Measurements from ENCODE around the gene CDK2AP2.
A peak's percentile ranks its signal among the peaks of the same experiment; 100 is the strongest.
"Not testable (repeated sequence)": the region's sequence is repeated elsewhere in the genome, so short reads cannot be mapped to it uniquely, and the experiment has no call there.

The CDK2AP2 gene, protein sequence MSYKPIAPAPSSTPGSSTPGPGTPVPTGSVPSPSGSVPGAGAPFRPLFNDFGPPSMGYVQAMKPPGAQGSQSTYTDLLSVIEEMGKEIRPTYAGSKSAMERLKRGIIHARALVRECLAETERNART

DNA sequence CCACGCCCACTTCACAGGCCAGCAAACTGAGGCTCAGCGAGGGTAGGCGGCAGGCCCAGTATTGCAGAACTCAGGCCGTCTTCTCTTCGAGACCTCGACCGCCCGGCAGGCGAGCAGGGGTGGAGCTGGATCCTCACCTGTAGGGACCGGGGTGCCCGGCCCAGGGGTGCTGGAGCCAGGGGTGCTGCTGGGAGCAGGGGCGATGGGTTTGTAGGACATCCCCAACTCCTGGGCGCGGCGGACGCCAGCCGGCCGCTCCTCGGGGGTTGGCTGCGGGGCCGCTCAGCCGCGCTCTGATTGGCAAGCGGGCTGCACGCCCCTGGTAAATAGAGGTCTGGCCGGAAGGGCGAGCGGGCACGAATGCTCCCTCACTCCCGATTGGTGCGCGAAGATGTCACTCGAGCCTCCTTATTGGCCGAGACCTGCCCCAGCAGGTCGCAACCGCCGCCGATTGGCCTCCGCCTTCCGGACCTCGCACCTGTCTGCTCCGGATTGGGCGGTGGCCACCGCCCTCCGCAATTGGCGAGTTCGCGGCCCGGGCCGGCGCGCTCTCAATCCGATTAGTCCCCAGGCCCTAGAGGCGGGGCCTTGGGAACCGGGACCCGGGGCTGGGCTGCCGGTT is at the start of gene CDK2AP2:
TSS of gene CDK2AP2 (minus strand) at position 299 of the 622 bp plus-strand sequence. CDS start at position 219, 80 bp downstream.
- DNase-seq, result peak; percentile 99

DNA sequence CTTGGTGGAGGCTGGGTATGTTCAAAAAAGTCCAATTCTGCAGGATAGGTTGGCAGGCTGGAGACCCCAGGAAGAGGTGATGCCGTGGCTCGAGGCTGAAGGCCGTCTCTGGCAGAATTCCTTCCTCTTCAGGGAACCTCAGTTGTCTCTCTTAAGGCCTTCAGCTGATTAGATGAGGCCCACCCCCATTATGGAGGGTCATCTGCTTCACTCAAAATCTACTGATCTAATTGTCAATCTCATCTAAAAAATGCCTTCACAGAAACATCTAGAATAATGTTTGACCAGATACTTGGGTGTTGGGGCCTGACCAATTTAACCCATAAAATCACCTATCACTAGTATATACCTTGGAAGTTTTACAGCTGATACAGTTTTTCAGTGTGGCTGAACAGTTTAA is 48.3 kb upstream of the CDK2AP2 start:
- DNase-seq, result no peak

DNA sequence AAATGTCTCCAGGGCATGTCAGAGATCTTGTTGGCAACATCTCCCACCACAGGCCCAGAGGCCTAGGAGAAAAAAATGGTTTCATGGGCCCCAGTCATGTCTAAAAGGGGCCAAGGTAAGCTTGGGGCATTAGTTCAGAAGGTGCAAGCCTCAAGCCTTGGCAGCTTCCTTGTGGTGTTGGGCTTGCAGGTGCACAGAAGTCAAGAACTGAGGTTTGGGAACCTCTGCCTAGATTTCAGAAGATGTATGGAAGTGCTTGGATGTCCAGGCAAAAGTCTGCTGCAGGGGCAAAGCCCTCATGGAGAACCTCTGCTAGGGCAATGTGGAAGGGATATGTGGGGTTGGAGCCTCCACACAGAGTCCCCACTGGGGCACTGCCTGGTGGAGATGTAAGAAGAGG is 43.7 kb upstream of the CDK2AP2 start:
- DNase-seq, result not testable (repeated sequence)

DNA sequence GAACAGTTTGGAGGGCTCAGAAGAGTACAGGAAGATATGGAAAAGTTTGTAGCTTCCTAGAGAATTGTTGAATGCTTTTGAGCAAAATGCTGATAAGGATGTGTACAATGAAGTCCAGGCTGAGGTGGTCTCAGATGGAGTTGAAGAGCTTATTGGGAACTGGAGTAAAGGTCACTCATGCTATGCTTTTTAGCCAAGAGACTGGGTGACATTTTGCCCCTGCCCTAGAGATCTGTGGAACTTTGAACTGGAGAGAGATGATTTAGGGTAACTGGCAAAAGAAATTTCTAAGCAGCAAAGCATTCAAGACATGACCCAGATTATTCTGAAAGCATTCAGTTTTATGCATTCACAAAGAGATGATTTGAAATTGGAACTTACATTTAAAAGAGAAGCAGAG is 43.2 kb upstream of the CDK2AP2 start:
- DNase-seq, result no peak

DNA sequence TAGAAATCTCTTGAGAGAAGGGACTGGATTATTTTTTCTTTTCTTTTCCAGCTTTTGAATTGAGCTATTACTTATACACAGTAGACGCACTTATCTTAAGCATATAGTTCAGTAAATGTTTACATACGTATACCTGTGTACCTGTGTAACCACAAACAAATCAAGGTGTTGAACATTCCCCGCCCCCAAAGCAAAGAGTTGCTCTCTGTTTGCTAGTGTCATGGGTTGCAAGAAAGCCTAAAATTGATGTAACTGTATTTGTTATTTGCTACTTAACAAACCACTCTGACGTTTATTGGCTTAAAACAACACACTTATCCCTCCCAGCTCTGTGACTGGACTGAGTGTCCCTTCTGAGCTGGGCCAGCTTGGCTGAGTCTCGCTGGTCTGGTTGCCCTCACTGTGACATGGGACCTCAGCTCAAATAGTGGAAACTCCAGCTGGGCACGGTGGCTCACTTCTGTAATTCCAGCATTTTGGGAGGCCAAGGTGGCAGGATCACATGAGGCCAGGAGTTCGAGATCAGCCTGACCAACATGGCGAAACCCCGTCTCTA is 40.7 kb upstream of the CDK2AP2 start:
- DNase-seq, result no peak

DNA sequence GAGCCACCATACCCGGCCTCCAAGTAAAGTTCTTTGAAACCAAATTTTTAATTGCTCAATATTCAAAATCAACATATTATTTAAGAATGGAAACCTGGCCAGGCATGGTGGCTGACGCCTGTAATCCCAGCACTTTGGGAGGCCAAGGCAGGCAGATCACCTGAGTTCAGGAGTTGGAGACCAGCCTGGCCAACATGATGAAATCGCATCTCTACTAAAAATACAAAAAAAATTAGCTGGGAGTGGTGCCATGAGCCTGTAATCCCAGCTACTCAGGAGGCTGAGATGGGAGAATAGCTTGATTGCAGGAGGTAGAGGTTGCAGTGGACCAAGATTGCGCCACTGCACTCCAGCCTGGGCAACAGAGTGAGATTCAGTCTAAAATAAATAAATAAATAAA is 40.1 kb upstream of the CDK2AP2 start:
- DNase-seq, result not testable (repeated sequence)

DNA sequence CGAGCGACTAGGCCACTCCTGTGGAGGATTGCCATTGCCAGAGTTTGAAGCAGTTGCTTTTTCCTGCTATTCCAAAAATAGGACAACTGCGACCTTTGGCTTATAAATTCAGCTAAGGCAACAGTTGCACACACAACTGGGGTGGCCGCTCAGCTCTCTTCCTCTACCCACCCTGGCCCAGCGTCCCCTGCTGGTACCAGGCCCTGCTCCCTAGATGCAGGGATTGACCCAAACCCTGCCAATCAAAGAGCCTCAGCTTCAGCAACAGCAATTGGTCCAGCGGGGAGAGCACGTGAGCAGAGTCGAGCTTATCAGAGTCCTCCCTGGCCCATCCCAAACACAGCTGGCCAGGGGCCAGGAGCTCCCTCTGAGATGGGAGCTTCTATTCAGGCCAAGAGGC is 37.3 kb upstream of the CDK2AP2 start:
- DNase-seq, result no peak

DNA sequence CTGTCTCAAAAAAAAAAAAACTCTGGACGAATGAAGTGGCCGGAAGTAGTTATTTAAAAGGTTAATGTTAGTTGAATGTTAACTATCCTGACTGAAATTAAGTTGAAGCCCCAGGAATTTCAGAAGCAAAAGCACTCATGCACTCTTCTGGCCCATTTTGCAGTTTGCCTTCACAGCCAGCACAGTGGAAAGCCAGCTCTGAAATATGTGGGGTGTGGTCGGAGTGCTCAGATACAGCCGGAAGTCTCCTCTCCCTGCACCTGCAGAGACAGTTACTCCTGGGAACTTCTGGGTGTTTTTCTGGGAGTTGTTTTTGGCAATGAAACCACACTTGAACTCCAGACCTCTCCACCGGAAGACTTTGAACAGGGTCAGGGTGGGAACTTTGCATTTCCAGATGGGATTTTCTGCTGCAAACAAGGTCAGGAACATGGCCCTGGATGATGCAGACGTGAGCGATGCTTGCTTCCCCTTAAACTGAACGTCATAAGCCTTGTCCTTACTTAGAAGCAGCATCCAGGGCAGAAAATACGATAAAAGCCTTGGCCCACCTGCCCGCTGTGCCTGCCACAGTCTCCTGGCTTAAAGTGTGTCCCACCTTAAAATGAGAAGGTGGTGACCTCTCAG is 36.8 kb upstream of the CDK2AP2 start:
- no peak for DNase-seq

DNA sequence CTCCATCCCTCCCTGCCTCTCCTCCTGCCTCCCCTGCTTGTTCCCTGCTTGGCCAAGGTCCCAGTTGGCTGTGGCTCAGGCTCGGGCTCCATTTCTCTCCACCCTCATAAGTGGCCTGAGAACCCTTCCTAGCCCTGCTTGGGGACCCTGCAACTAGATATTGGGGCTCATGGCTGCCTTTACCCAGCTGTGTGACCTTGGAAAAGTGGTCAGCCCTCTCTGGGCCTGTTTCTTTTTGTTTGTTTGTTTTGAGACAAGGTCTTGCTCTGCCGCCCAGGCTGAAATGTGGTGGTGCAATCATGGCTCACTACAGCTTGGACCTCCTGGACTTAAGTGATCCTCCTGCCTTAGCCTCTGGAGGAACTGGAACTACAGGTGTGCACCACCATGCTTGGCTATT is 35.6 kb upstream of the CDK2AP2 start:
- DNase-seq, result no peak

DNA sequence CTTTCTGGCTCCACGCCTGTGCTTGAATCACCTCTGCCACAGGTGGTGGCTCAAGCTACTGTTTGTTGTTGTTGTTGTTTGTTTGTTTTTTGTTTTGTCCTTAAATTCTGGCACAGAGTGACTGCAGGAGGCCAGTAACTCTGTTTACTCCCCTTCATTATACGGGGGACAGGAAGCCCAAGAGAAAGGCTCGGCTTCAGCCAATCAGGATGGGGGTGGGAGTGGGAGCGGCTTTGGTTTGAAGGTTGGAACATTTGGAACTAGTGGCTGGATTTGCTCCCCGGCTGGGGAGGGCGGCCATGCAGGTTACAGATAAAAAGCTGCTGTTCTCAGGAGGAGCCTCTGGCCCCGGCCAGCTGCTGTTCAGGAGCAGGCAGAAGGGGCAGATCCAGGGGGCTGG is 35.0 kb upstream of the CDK2AP2 start:
- DNase-seq, result no peak

DNA sequence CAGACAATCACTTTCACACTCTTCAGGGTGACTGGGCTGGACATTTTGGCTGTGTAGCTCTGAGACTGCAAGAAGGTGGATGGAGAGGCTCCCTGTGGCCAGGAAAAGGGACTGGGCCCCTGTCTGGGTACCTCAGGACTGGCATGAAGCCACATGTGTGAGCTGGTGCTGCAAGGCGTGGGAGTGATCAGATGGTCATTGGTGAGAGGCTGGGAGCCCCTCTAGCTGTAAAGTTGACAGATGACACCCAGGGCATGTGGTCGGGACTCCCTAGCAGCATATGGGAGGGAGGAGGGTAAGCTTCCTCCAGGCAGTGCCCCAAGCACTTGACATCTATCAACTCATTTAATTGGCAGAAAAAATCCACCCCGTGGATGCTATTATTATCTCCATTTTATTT is 34.2 kb upstream of the CDK2AP2 start:
- no peak for DNase-seq

DNA sequence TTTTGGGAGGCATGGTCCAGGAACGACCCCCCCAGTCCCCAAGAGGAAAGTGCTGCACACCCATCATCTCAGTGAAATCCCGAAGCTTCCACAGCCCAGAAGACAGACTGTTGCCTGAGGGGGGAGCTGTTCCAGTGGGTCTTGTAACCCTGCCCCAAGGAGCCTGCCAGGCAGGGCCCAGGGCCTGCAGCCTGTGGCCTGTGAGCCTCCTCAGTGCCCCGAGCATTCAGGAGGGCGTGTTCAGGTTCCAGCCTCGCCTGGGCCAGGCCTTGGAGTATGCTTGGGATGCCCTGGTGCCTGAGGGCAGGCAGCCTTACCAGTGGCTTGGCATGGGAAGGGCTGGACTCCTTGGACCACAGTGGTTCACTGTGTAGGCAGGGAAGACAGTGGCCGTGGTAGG is 33.2 kb upstream of the CDK2AP2 start:
- no peak for DNase-seq

DNA sequence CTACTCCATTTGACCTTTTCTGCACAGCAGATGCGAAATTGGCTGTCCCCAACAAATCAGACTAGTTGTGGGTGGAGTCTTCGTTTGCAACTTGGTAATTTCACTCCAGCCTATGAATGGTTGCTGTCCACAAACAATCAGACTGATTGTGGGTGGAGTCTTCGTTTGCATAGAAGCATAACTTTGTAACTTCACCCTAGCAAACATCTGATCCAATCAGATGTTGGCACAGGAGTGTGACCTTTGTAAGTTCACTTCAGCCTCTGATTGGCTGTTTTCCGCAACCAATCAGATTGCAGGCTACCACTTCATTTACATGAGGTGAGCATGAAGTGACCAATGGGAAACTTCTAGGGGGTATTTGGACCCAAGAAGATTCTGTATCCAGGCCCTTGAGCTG is 31.6 kb upstream of the CDK2AP2 start:
- no peak for DNase-seq

DNA sequence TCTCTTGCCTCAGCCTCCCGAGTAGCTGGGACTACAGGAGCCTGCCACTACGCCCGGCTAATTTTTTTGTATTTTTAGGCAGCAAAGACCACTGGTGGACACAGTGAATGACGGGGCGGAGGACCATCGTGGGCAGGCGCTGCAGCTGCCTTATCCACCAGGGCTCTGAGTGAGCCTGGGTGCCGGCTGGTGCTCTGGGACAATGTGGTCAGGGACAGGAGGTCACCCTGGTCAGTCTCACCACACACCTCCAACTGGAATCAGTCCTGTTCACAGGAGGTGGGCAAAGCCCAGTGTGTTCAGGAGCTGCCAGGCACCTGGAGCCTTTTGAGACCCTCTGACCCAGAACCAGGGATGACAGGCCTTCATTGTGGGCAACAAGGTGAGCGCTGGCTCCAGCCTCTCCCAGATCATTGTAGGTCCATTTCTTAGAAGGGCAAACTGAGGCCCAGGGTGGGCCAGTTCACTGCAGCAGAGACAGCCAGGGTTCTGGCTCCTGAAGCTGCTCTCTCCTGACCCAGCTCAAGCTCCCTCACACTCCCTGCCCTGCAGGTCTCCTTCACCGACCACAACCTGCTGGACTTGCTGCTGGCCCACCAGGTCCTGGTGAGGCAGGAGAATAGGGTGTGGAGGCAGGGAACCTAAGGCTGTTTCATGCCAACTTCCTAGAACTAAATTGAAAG is 31.0 kb upstream of the CDK2AP2 start:
- no peak for DNase-seq

DNA sequence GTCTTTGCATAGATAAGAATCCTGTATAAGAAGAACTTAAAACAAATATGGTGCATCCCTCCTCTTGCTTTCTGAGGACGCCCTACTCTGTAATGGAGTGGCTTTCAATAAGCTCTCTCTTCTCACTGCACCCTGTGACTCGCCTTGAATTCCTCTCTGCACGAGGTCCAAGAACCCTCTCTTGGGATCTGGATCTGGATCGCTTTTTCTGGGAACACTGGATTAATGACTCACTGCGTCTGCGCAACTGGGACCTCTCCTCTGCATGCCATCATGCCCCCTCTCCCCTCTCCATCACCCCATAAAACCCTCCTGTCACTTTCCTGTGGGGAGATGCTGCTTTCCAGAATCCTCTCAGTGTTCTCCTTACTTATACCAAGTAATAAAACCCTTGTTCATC is 30.3 kb upstream of the CDK2AP2 start:
- DNase-seq, result no peak

DNA sequence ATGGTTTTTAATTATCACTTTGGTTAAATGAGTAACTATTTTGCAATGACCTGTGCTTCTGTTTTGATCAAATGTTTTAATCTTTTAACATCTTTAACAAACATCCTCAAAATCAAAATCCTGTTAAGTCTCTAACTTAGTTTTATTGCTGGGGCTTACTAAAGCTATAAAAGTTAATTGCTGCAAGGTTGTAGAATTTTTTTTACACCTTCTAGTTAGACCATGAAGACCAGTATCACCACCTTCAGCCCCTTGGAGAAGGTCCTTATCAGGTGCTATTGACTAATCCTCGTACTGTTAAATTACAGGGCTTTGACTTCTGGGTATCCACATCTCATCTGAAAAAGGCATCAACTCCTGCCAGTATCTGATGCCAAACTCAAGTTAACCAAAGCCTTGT is 27.6 kb upstream of the CDK2AP2 start:
- no peak for DNase-seq

DNA sequence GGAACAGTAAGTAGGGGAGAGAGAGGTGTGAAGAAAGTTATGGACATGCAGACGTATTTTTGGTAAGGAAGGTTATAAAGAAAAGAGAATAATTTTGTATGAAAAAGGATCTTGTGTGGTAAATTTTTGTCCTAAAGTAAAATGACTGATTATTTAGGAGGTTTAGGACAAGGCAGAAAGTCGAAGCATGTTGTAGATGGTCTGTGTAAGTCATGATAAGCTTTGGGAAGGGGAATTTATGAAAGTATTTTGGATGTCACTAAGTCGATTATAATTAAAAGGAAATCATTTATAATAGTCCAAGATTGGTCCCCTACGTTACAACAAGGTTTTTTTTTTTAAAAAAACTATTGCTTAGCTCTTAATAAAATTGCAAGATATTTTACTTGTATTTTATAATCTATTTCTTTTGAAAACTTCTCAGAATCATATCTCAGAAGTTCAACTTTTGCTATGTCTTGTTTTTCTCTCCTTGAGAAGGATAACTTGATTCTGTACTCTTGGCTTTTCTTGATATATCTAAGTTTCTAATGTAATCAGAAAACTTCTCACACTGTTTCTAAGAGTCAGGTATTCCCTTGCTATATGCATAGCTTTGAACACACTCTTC is 26.2 kb upstream of the CDK2AP2 start:
- no peak for DNase-seq

DNA sequence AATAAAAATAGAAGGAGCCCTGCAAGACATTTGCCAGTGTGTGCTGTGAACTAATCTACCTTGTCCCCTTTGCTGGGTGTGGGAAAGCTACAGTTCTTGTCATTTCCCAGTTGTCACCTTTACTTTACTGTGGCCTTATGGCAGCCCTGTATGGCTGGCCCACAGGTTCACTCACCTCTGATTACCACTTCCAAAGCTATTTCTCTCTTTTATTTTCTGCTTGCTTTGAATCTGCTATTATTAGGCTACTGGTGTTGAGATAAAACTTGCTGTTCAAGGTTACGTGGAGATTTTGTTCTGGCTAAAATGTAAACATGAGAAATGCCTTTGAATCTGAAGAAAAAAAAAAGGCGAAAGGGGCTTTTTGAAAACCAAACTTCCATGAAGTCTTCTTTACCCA is 24.9 kb upstream of the CDK2AP2 start:
- no peak for DNase-seq

DNA sequence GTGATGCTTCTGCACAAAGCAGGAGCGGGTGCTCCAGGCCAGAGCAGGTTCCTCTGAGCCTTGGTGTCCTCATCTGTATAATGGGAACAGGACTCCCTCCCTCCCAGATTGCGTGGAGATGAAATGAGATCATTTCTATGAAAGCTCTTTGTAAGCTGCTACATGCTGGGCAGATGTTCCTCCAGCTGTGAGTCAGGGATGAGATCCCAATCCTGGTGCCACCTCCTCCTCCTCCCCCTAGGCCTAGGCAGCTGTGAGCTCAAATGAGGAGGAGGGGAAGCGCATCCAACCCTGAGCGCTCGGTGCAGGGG is 22.3 kb upstream of the CDK2AP2 start:
- no peak for DNase-seq

DNA sequence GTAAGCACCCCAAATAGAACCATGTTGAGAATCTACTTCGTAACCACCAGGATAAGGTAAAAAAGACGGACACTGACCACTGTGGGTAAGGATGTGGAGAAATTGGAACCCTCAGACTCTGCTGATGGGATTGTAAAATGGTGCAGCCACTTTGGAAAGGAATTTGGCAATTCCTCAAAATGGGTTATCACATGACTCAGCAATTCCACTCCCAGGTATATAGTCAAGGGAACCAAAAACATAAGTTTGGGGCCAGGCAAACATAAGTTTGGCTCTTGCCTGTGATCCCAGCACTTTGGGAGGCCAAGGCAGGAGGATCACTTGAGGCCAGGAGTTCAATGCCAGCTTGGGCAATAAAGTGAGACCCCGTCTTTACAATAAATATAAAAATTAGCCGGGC is 20.4 kb upstream of the CDK2AP2 start:
- DNase-seq, result no peak

DNA sequence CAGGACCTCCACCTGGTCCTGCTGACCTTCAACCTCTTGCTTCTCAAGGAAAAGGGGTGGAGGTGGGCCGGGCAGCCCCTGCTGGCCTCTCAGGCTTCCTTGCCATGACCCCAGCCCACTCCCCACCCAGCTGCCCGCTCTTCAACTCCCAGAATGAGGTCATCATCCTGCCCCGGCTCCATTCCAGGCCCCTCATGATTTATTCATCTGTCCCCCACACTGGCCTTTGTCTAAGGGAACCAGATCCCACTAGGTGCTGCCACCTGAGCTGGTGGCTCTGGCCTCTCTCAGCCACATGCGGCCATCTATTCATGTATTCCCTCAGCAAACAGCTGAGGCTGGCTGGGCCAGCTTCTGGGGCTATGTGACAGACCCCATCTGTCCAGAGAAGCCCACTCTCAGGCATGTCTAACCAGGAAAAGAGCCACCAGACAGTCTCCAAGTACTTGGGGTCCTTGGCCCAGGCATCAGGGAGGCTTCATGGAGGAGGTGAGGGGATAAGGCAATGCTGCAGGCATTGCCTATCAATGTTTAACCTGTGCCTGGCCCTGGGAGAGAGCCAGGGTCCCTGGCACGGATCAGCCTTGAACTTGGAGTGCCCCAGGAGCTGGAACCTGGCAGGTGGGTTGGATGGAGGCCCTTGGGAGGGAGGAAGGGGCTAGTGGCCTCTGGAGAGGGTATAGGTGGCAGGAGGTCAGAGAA is 17.5 kb upstream of the CDK2AP2 start:
- no peak for DNase-seq

DNA sequence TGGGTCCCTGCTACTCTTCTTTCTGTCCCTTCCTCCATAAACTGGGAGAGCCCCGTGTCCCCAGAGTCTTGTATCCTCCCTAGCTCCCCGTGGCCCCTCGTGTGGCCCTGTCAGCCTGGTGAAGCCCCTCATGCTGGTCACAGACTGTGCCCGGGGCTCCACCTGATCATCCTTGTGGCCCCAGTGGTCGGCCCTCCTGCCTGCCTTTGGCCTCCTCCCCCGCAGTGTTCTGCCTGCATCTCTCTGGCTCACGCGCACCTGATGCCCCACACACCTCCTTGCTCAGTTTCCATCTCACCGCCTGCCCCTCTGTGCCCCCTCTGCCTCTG is 16.5 kb upstream of the CDK2AP2 start:
- DNase-seq, result no peak
